Measurements from ENCODE around the gene PRKCQ. TPM values are rescaled to one million over a fixed set of nuclear protein-coding genes. Genes with fewer than 3 reads are reported as not detected.

PRKCQ gene
- total and polyA plus RNA-seq, 2 of the 4 experiments (the other 2 are of a cell fraction), result under 0.01 to 0.03 TPM

GRCh38 chr10:6401558-6402348 lies 178.3 kb downstream of the PRKCQ start (continued):
- TF ChIP-seq, protein P1, sequence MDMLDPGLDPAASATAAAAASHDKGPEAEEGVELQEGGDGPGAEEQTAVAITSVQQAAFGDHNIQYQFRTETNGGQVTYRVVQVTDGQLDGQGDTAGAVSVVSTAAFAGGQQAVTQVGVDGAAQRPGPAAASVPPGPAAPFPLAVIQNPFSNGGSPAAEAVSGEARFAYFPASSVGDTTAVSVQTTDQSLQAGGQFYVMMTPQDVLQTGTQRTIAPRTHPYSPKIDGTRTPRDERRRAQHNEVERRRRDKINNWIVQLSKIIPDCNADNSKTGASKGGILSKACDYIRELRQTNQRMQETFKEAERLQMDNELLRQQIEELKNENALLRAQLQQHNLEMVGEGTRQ (IDR thresholded peaks at IDR 0.05; ENCODE audit: low read depth, low read length), result no peak
- TF ChIP-seq POLR2A (IDR thresholded peaks at IDR 0.05; ENCODE audit: low read depth, low read length), result peak; percentile 52; the same call in 1 of the 2 replicates
